HG03135 (cell line): ENCODE measurements around the gene SCAI.
"Not testable (repeated sequence)": the region's sequence is repeated elsewhere in the genome, so short reads cannot be mapped to it uniquely, and the experiment has no call there.

Experiments
- ATAC-seq: cut with Tn5 transposase; IDR thresholded peaks from one replicate; pipeline ENCODE4 v1.9.1; 2021; ENCODE audit warnings: mild to moderate bottlenecking, moderate library complexity; ENCODE audit not compliant: unreplicated experiment

Gene SCAI

GRCh38 chr9:125106285-125106893 is 36.9 kb downstream of the SCAI start:
- ATAC-seq: no peak

GRCh38 chr9:125103770-125104460 is 39.4 kb downstream of the SCAI start:
- ATAC-seq: no peak

- ATAC-seq: no peak
Observed at GRCh38 chr9:125103021-125103420, 40.3 kb downstream of the SCAI start.

GRCh38 chr9:125100822-125101221 is 42.5 kb downstream of the SCAI start:
- no peak for ATAC-seq

- no peak for ATAC-seq
Observed at GRCh38 chr9:125099816-125100215, 43.5 kb downstream of the SCAI start.

- ATAC-seq: no peak
Observed at GRCh38 chr9:125095821-125096443, 47.4 kb downstream of the SCAI start.

- no peak for ATAC-seq
Observed at GRCh38 chr9:125091121-125091520, 52.2 kb downstream of the SCAI start.

GRCh38 chr9:125089331-125089730 is 54.0 kb downstream of the SCAI start:
- ATAC-seq: no peak

GRCh38 chr9:125088752-125089151 is 54.6 kb downstream of the SCAI start:
- ATAC-seq: no peak

- no peak for ATAC-seq
Observed at GRCh38 chr9:125085703-125086477, 57.4 kb downstream of the SCAI start.

- ATAC-seq: not testable (repeated sequence)
Observed at GRCh38 chr9:125082197-125082596, 61.1 kb downstream of the SCAI start.

- ATAC-seq: not testable (repeated sequence)
Observed at GRCh38 chr9:125080797-125081196, 62.5 kb downstream of the SCAI start.

- ATAC-seq: no peak
Observed at GRCh38 chr9:125079931-125080330, 63.4 kb downstream of the SCAI start.

GRCh38 chr9:125075997-125076396 is 67.3 kb downstream of the SCAI start:
- ATAC-seq: no peak

- ATAC-seq: no peak
Observed at GRCh38 chr9:125074976-125075375, 68.4 kb downstream of the SCAI start.

- no peak for ATAC-seq
Observed at GRCh38 chr9:125066839-125067619, 76.3 kb downstream of the SCAI start.

GRCh38 chr9:125061391-125061790 is 81.9 kb downstream of the SCAI start:
- no peak for ATAC-seq

- ATAC-seq: no peak
Observed at GRCh38 chr9:125049212-125050049, 93.9 kb downstream of the SCAI start.

- ATAC-seq: no peak
Observed at GRCh38 chr9:125043631-125044030, 99.7 kb downstream of the SCAI start.

GRCh38 chr9:125043148-125043547 is 100.2 kb downstream of the SCAI start:
- ATAC-seq: no peak
